ENCODE measurements around the gene CLDN1. TPM values are rescaled to one million over a fixed set of nuclear protein-coding genes. Genes with fewer than 3 reads are reported as not detected.

CLDN1 gene
- total and polyA plus RNA-seq, 9 donors, result 1.8 to 258 (median 13.2) TPM

DNA sequence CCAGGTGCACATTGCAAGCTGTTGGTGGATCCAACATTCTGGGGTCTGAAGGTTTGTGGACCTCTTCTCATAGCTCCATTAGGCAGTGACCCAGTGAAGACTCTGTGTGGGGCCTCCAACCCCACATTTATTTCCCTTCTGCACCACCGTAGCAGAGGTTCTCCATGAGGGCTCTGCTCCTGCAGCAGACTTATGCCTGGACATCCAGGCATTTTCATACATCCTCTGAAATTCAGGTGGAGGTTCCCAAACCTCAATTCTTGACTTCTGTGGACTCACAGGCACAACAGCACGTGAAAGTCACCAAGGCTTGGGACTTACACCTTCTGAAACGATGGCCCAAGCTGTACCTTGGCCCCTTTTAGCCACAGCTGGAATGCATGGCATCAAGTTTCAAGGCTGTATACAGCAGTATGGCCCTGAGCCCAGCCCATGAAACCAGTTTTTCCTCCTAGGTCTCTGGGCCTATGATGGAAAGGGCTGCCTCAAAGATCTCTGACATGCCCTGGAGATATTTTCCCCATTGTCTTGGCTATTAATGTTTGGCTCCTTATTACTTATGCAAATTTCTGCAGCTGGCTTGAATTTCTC, 30.2 kb downstream of the CLDN1 start:
- Histone ChIP-seq H3K36me3 (no peaks in the 10 kb centered on the region), H3K4me3 (no peak overlapping the region), H3K4me1 (ENCODE audit: insufficient read depth) (no peaks in the 10 kb centered on the region), H3K9me3 (no peaks in the 10 kb centered on the region), H3K27ac (no peak overlapping the region), H3K27me3 (no peaks in the 10 kb centered on the region)
- WGBS, 3 donors, result 83 to 87% (median 84%) methylated on average over 3 of the region's 3 CpGs
- intact Hi-C loops (cut with DNase I), result no loop called here
- TF ChIP-seq EP300 (IDR thresholded peaks at IDR 0.05) (no peak), POLR2A (IDR thresholded peaks at IDR 0.05) (no peak)
- TF ChIP-seq, protein P1, sequence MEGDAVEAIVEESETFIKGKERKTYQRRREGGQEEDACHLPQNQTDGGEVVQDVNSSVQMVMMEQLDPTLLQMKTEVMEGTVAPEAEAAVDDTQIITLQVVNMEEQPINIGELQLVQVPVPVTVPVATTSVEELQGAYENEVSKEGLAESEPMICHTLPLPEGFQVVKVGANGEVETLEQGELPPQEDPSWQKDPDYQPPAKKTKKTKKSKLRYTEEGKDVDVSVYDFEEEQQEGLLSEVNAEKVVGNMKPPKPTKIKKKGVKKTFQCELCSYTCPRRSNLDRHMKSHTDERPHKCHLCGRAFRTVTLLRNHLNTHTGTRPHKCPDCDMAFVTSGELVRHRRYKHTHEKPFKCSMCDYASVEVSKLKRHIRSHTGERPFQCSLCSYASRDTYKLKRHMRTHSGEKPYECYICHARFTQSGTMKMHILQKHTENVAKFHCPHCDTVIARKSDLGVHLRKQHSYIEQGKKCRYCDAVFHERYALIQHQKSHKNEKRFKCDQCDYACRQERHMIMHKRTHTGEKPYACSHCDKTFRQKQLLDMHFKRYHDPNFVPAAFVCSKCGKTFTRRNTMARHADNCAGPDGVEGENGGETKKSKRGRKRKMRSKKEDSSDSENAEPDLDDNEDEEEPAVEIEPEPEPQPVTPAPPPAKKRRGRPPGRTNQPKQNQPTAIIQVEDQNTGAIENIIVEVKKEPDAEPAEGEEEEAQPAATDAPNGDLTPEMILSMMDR (IDR thresholded peaks at IDR 0.05), result no peak
- no peak for DNase-seq

DNA sequence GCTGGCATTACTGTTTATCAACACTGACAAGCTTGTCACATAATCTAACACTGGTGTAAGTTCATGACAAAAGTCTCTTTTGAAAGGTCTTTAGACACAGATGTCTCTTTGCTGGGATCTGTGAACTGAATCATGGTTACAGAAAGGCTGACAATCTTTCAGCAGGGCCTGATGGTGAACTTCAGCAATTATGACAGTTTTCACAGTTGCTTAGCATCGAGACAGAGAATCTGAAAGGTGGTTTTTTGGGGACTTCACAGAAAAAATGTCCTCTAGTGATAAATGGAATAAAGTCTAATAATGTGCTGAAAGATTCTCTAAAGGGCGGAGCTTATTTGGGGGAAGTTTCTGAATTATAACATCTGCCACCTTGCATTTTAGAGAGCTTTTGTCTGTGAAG, 32.3 kb downstream of the CLDN1 start:
- Histone ChIP-seq H3K4me1 (ENCODE audit: insufficient read depth) (no peaks in the 10 kb centered on the region), H3K36me3 (no peaks in the 10 kb centered on the region), H3K4me3 (no peak overlapping the region), H3K27me3 (no peaks in the 10 kb centered on the region), H3K9me3 (no peaks in the 10 kb centered on the region), H3K27ac (no peak overlapping the region)
- intact Hi-C loops (cut with DNase I), result no loop called here
- TF ChIP-seq, protein P1 (IDR thresholded peaks at IDR 0.05), result no peak
- TF ChIP-seq POLR2A (IDR thresholded peaks at IDR 0.05), result no peak
- no peak for TF ChIP-seq EP300 (IDR thresholded peaks at IDR 0.05)
- no peak for DNase-seq
- 49 to 96% (median 63%) methylated on average over 2 of the region's 2 CpGs for WGBS, 3 donors

DNA sequence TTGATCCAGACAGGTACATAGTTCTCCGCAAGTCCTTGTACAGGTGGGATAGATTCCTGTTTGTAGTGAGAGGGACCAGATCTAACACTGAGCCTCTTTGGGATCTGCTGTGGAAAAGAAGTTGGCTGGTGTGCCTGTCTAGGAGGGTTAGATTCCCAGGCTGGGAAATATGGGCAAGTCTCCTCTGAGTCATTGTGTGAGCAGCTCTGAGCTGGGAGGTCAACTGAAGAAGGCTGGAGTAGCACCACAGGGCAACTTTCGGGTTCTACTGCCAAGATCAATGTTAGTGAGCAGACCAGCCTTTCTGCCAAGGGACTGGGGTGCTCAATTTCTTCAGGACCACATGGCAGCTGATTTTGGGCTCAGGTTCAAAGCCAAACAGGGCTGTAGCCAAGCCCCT, 33.4 kb downstream of the CLDN1 start:
- intact Hi-C loops (cut with DNase I), result no loop called here
- H3K9me3 ChIP-seq, result no peaks in the 10 kb centered on the region
- no peaks in the 10 kb centered on the region for H3K4me1 ChIP-seq (ENCODE audit: insufficient read depth)
- 91 to 100% (median 93%) methylated on average over 2 of the region's 2 CpGs for WGBS, 3 donors
- no peak overlapping the region for H3K27ac ChIP-seq
- no peak overlapping the region for H3K4me3 ChIP-seq
- H3K36me3 ChIP-seq, result no peaks in the 10 kb centered on the region
- TF ChIP-seq, protein P1 (IDR thresholded peaks at IDR 0.05), result no peak
- no peak for TF ChIP-seq POLR2A (IDR thresholded peaks at IDR 0.05)
- DNase-seq, result no peak
- no peaks in the 10 kb centered on the region for H3K27me3 ChIP-seq

DNA sequence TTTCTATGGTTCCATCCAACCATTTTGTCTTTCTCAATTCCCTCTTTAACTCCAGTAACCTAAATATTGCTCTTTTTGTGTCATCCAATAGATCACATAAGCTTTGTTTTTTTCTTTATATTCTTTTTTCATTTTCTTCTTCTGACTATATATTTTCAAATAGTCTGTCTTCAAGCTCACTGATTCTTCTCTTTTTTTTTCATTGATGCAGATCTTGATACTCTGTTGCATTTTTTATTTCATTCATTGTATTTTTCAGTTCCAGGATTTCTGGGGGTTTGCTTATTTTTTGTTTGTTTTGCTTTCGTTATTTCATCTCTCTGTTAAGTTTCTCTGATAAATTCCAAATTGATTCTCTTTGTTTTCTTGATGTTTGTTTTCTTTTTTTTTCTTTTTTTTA, 36.2 kb downstream of the CLDN1 start:
- Histone ChIP-seq H3K4me3 (no peak overlapping the region), H3K36me3 (no peaks in the 10 kb centered on the region), H3K27me3 (no peaks in the 10 kb centered on the region), H3K4me1 (ENCODE audit: insufficient read depth) (no peaks in the 10 kb centered on the region), H3K9me3 (no peaks in the 10 kb centered on the region), H3K27ac (no peak overlapping the region)
- TF ChIP-seq POLR2A (IDR thresholded peaks at IDR 0.05) (no peak), EP300 (IDR thresholded peaks at IDR 0.05) (no peak)
- TF ChIP-seq, protein P1 (IDR thresholded peaks at IDR 0.05), result no peak
- intact Hi-C loops (cut with DNase I), result no loop called here
- 87 to 97% (median 97%) methylated on average over 1 of the region's 1 CpG for WGBS, 3 donors
- no peak for DNase-seq
